Muscle of arm (tissue), 12 donors: ENCODE data around the gene RICTOR. TPM values are rescaled to one million over a fixed set of nuclear protein-coding genes. Genes with fewer than 3 reads are reported as not detected.

Experiments
- DNase-seq: peaks from one replicate; pipeline ENCODE4 v3.0.0-alpha.2; 2013
- polyA plus RNA-seq, 12 donors: library from polyadenylated mRNA; unstranded; fragments of 120-200 nt; gene quantifications; one replicate each; pipeline ENCODE4 v1.2.1, GENCODE V29; 2013; ENCODE audit not compliant: insufficient read length in 12 of 12

The RICTOR gene
- polyA plus RNA-seq, 12 donors: 13.3 to 24.4 (median 19.3) TPM; not detected in 1

DNA sequence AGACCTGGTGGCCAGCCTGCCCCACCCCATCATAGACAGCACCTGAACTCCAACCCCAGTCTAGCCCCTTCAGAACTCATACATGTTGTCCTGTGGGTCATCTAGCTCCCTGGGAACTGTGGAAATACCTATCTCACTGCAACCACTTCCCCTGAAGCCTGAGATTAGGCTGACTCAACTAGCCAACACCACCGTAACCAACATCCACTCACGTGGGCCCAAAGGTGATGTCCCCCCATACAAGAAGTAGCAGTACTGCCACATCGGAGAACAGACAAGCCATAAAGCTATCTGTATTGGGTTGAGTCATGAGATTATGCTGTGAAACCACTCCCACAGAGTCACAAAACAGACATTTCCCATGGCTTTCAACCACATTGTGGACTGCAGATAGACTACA lies 181.8 kb downstream of the RICTOR start:
- DNase-seq: no peak

DNA sequence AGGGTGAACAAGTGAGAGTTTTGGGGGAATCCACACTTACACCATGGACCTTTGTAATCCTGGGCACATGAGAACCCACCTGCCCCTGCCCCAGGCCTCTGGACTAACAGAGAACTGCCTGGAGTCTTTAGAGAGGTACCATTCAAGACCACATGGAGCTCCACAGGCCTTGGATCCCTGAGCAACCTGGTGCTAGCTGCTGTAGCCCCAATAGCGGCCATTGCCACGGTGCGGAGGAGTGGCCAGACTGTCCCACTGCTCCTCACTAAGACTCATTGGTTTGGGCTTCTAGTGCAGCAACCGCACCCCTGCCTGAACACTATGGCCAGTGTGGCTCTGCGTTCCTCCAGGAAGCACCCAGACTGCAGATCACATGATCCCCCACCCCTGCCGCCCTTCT lies 182.6 kb downstream of the RICTOR start:
- DNase-seq: no peak

DNA sequence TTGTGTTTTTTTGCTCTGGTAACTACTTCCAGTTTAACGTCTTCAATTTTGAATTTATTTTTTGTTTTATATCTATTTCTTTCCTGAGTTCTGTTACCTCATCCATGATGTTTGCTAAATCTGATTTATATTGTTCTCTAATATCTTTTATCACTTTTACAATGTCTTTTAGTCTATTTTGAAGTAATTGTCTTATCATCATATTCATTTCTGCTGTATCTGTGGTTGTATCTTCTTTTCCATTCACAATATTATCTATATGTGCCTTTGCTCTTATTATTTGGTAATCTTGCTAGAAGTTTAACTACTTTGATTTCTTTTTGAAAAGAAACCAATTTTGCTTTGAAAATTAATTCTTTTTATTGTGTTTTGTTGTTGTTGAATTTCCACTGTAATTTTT lies 184.8 kb downstream of the RICTOR start:
- DNase-seq: no peak

DNA sequence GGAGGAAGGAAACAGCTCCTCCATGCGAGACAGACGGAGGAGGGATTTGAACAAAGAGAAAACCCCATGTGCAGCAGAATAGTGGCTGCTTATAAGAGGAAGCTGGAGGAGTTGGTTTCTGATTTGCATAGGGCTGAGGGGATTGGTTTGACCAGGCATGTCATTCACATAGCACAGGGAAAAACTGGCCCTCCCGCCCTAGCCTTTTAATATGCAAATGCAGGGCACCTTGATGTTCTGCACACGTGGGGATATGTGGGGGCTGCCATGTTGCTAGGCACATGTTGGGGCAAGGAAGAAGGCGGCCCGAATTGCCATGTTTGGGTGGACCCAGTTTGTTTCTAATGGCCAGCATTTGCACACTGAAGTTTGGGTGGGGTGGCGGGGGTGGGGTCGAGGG lies 186.2 kb downstream of the RICTOR start:
- DNase-seq: no peak

Other genes with a start within 250 kb of the RICTOR start
- 10 to 100 TPM in 3 of 12 donors, 1 to 10 TPM in 8, not detected in 1; 5.5 to 11.1 (median 8.0) TPM for gene OSMR, start 228.4 kb downstream of the RICTOR start, polyA plus RNA-seq
- gene FYB1, start 145.2 kb upstream of the RICTOR start, polyA plus RNA-seq: 10 to 100 TPM in 1 of 12 donors, 1 to 10 TPM in 10, not detected in 1; 1.6 to 10.5 (median 2.2) TPM